ENCODE results near the gene KLHL26. TPM values are rescaled to one million over a fixed set of nuclear protein-coding genes. Genes with fewer than 3 reads are reported as not detected.

Gene KLHL26
- total RNA-seq, 3 donors from 2014 or later, result 7.6 to 16.6 (median 8.9) TPM

DNA sequence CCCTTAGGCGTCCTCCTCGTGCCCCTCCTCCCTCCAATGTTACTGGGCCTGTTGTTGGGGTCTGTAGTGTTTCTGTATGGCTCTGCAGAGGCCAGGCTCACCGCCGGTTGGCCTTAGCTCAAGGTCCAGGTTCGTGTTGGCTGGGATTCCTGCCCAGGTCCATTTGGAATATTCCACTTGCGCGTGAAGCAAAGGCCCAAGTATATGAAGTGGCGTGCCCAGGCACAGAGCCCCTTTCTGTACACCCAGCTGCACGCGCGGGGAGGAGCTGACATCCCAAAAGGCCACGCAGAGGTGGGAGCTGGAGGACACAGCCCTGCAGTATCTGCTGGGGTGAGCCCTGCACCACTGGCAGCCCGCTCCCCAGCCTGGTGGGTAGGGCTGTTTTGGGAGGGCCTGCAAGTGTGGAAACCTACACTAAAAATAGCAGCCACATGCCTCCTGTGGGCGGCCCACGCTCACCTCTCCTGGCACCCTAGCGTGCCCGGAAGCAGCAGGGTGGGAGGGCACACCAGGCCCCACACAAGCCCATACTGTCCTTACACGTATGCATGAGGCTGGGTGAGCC, 76.8 kb downstream of the KLHL26 start:
- Histone ChIP-seq H3K9me3 (no peaks in the 10 kb centered on the region), H3K4me1 (ENCODE audit: low read depth) (no peaks in the 10 kb centered on the region), H3K4me3 (no peak overlapping the region), H3K36me3 (ENCODE audit: low read depth) (no peaks in the 10 kb centered on the region)
- no peak for ATAC-seq
- TF ChIP-seq, protein P1, sequence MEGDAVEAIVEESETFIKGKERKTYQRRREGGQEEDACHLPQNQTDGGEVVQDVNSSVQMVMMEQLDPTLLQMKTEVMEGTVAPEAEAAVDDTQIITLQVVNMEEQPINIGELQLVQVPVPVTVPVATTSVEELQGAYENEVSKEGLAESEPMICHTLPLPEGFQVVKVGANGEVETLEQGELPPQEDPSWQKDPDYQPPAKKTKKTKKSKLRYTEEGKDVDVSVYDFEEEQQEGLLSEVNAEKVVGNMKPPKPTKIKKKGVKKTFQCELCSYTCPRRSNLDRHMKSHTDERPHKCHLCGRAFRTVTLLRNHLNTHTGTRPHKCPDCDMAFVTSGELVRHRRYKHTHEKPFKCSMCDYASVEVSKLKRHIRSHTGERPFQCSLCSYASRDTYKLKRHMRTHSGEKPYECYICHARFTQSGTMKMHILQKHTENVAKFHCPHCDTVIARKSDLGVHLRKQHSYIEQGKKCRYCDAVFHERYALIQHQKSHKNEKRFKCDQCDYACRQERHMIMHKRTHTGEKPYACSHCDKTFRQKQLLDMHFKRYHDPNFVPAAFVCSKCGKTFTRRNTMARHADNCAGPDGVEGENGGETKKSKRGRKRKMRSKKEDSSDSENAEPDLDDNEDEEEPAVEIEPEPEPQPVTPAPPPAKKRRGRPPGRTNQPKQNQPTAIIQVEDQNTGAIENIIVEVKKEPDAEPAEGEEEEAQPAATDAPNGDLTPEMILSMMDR (IDR thresholded peaks at IDR 0.05), result no peak
- intact Hi-C loops (cut with DNase I, micrococcal nuclease), result no loop called here
- DNase-seq, result no peak

DNA sequence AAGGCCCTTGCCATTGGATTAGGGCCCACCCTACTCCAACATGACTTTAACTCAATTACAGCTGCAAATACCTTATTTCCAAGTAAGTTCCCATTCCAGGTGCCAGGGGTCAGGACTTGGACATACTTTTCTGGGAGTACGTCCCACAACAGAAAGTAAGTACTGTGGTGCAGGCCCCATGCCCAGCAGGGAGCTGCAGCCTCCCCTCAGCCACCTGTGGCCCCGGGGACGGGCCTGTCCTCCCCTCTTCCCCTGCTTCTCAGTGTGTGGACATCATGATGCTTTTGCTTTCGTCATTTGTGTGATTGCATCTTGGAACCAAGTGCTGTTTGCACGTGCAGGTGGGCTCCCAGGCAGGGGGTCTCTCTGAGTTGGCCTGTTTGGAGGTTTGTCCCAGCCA, 78.6 kb downstream of the KLHL26 start:
- TF ChIP-seq, protein P1 (IDR thresholded peaks at IDR 0.05), result no peak
- Histone ChIP-seq H3K4me1 (ENCODE audit: low read depth) (no peaks in the 10 kb centered on the region), H3K4me3 (no peak overlapping the region), H3K9me3 (no peaks in the 10 kb centered on the region), H3K36me3 (ENCODE audit: low read depth) (no peaks in the 10 kb centered on the region)
- intact Hi-C loops (cut with DNase I, micrococcal nuclease), result no loop called here
- DNase-seq (no peak), ATAC-seq (no peak)

DNA sequence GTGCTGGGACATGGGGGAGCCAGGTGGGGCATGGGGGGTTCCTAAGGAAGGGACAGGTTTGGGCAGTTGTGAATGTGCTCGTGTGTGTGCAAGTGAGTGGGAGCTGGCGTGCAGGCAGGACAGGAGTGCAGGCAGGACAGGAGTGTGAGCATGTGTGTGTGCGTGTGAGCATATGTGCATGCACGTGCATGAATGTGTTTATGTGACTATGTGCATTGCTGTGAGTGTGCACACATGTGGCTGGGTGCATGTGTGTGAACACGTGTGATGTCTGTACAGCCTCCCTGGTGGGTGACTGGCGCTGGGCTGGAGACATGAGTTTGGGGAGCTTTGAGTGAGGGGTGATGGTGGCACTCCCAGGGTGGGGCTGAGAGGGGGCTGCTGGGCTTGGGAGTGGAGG, 80.0 kb downstream of the KLHL26 start:
- ATAC-seq (no peak), DNase-seq (no peak)
- TF ChIP-seq, protein P1 (IDR thresholded peaks at IDR 0.05), result no peak
- Histone ChIP-seq H3K4me1 (ENCODE audit: low read depth) (no peaks in the 10 kb centered on the region), H3K36me3 (ENCODE audit: low read depth) (no peaks in the 10 kb centered on the region), H3K4me3 (no peak overlapping the region), H3K9me3 (no peaks in the 10 kb centered on the region)
- intact Hi-C loops (cut with DNase I, micrococcal nuclease), result no loop called here

DNA sequence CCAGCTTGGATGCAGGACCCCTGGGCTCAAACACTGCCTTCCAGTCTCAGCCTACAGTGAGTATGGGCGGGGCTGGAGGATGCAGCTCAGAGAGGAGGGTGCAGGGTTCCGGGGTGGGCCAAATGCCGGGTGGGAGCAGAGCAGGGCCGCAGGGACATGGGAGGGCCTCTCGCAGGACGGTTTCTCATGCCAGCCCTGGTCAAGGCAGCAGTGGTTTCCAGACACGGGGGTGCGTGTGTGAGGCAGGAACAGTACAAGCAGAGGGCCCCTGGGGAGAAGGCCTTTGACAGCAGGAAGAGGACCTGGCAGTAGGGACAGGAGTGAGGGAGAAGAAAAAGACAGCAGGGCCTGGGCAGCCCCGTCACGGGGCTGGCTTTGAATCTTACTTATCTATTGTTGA, 80.8 kb downstream of the KLHL26 start:
- ATAC-seq, result no peak

DNA sequence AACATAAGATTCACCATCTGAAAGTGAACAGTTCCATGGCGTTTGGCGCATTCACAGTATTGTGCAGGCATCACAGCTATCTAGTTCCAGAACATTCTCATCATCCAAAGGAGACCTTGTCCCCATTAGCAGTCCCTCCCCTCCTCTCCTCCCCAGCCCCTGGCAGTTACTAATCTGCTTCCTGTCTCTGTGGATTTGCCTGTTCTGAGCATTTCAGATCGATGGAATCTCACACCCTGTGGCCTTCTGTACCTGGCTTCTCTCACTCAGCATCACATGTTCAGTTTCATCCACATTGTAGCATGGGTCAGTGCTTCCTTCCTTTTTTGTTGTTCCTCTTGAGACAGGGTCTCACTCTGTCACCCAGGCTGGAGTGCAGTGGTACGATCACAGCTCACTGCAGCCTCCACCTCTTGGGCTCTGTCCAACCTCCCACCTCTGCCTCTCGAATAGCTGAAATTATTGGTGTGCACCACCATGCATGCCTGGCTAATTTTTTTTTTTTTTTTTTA, 81.2 kb downstream of the KLHL26 start:
- Histone ChIP-seq H3K9me3 (no peaks in the 10 kb centered on the region), H3K4me1 (ENCODE audit: low read depth) (no peaks in the 10 kb centered on the region), H3K36me3 (ENCODE audit: low read depth) (no peaks in the 10 kb centered on the region), H3K4me3 (no peak overlapping the region)
- intact Hi-C loops (cut with DNase I, micrococcal nuclease), result no loop called here
- no peak for ATAC-seq
- TF ChIP-seq, protein P1 (IDR thresholded peaks at IDR 0.05), result no peak
- no peak for DNase-seq

More for the DNA sequence above, 80.8 kb downstream of the KLHL26 start:
- intact Hi-C loops (cut with DNase I, micrococcal nuclease), result no loop called here
- H3K36me3 ChIP-seq (ENCODE audit: low read depth), result no peaks in the 10 kb centered on the region
- no peaks in the 10 kb centered on the region for H3K4me1 ChIP-seq (ENCODE audit: low read depth)
- TF ChIP-seq, protein P1 (IDR thresholded peaks at IDR 0.05), result no peak
- no peak overlapping the region for H3K4me3 ChIP-seq
- H3K9me3 ChIP-seq, result no peaks in the 10 kb centered on the region
- no peak for DNase-seq

Measured in mucosa of descending colon (tissue), 3 donors.